Cardiac muscle cell (in vitro differentiated cells and primary cell): ENCODE results near the gene NF1. TPM values are rescaled to one million over a fixed set of nuclear protein-coding genes. Genes with fewer than 3 reads are reported as not detected.
A peak's percentile ranks its signal among the peaks of the same experiment; 100 is the strongest.

Source experiments
- DNase-seq, 2 donors: peaks; one replicate each; pipeline versions ENCODE4 v3.0.0 to v3.0.0-alpha.2; 2010 to 2017; ENCODE audit warnings: low read depth in 1 of 2, low spot score in 1 of 2
- H3K27ac ChIP-seq: fragments of 200-600 bp; sonication (generic); 2 replicates; pipeline ENCODE4 v1.5.1; 2016
- H3K27me3 ChIP-seq: fragments of 200-600 bp; sonication (generic); 2 replicates; pipeline ENCODE4 v1.6.0; 2016; ENCODE audit warnings: control low read depth
- H3K36me3 ChIP-seq: fragments of 200-600 bp; sonication (generic); 2 replicates; pipeline ENCODE4 v1.5.1; 2016; ENCODE audit warnings: control low read depth
- H3K4me1 ChIP-seq: fragments of 200-600 bp; sonication (generic); 2 replicates; pipeline ENCODE4 v1.8.1; 2017; ENCODE audit warnings: low read depth, mild to moderate bottlenecking, mixed run types
- H3K4me3 ChIP-seq: fragments of 200-600 bp; sonication (generic); 2 replicates; pipeline ENCODE4 v1.5.1; 2016; ENCODE audit warnings: mild to moderate bottlenecking
- H3K9me3 ChIP-seq: fragments of 200-600 bp; sonication (generic); 2 replicates; pipeline ENCODE4 v1.5.1; 2017; ENCODE audit warnings: low read depth, mild to moderate bottlenecking, control low read depth
- CTCF ChIP-seq: IDR thresholded peaks from 2 replicates; pipeline ENCODE4 v1.5.1; 2012; ENCODE audit warnings: low read depth, mild to moderate bottlenecking, low read length
- polyA plus RNA-seq: library from polyadenylated mRNA; unstranded; fragments of >200 nt; fragmentation: Nextera tagmentation; extraction: Ambion mirVana; gene quantifications from 2 replicates; pipeline ENCODE4 v1.2.1, GENCODE V29; 2016
- total RNA-seq: library from RNA; depleted of rRNA; stranded (reverse); fragments of >200 nt; gene quantifications from 2 replicates; pipeline ENCODE4 v1.2.3, GENCODE V29; 2016

NF1 gene
- total and polyA plus RNA-seq, 2 experiments from 2014 or later, result 17.7 to 32.9 TPM

GRCh38 chr17:31411707-31412285 lies 317.0 kb downstream of the NF1 start:
- Histone ChIP-seq H3K4me1 (peaks cover 12% of the 10 kb centered on the region), H3K36me3 (no peaks in the 10 kb centered on the region), H3K27me3 (no peaks in the 10 kb centered on the region), H3K27ac (no peak overlapping the region), H3K9me3 (no peaks in the 10 kb centered on the region), H3K4me3 (no peak overlapping the region)
- DNase-seq, result no peak
- TF ChIP-seq CTCF, result no peak

- no peak overlapping the region for H3K27ac ChIP-seq
- H3K36me3 ChIP-seq, result no peaks in the 10 kb centered on the region
- H3K4me1 ChIP-seq, result peaks cover 12% of the 10 kb centered on the region
- H3K27me3 ChIP-seq, result no peaks in the 10 kb centered on the region
- DNase-seq, result no peak
- H3K4me3 ChIP-seq, result no peak overlapping the region
- H3K9me3 ChIP-seq, result no peaks in the 10 kb centered on the region
- no peak for TF ChIP-seq CTCF
Observed at GRCh38 chr17:31412511-31412910, 317.7 kb downstream of the NF1 start.

GRCh38 chr17:31413081-31413799 lies 318.5 kb downstream of the NF1 start:
- peaks cover 12% of the 10 kb centered on the region for H3K4me1 ChIP-seq
- H3K27ac ChIP-seq, result no peak overlapping the region
- no peak for DNase-seq

GRCh38 chr17:31413874-31414549 lies 319.2 kb downstream of the NF1 start:
- H3K4me1 ChIP-seq, result peaks cover 12% of the 10 kb centered on the region
- H3K9me3 ChIP-seq, result no peaks in the 10 kb centered on the region
- no peak for TF ChIP-seq CTCF
- no peaks in the 10 kb centered on the region for H3K27me3 ChIP-seq
- H3K27ac ChIP-seq, result no peak overlapping the region
- H3K36me3 ChIP-seq, result no peaks in the 10 kb centered on the region
- no peak overlapping the region for H3K4me3 ChIP-seq
- DNase-seq, result peak in 1 of 2 donors; percentile 78

More at GRCh38 chr17:31413081-31413799, 318.5 kb downstream of the NF1 start:
- H3K36me3 ChIP-seq, result no peaks in the 10 kb centered on the region
- no peak for TF ChIP-seq CTCF
- no peak overlapping the region for H3K4me3 ChIP-seq
- H3K9me3 ChIP-seq, result no peaks in the 10 kb centered on the region
- no peaks in the 10 kb centered on the region for H3K27me3 ChIP-seq

- H3K27ac ChIP-seq, result no peak overlapping the region
- DNase-seq, result no peak
- H3K36me3 ChIP-seq, result no peaks in the 10 kb centered on the region
- no peak for TF ChIP-seq CTCF
- H3K4me3 ChIP-seq, result no peak overlapping the region
- no peaks in the 10 kb centered on the region for H3K27me3 ChIP-seq
- H3K4me1 ChIP-seq, result peaks cover 12% of the 10 kb centered on the region
- no peaks in the 10 kb centered on the region for H3K9me3 ChIP-seq
Observed at GRCh38 chr17:31414550-31414918, 319.8 kb downstream of the NF1 start.
